DOHH2 (cell line): ENCODE data around the gene BIRC3.
A peak's percentile ranks its signal among the peaks of the same experiment; 100 is the strongest.

Experiments
- H3F3A ChIP-seq: fragments of 200-600 bp; sonication (generic), shearing (Covaris generic); 2 replicates; pipeline ENCODE4 v1.6.0; 2016; ENCODE audit warnings: antibody characterized with exemption, mild to moderate bottlenecking; ENCODE audit not compliant: control insufficient read depth, insufficient read depth
- H3K27ac ChIP-seq: fragments of 200-600 bp; sonication (generic); 2 replicates; pipeline ENCODE4 v1.5.1; 2014; ENCODE audit warnings: low read depth, mild to moderate bottlenecking, low read length, moderate library complexity
- H3K27me3 ChIP-seq: fragments of 200-600 bp; sonication (generic); 2 replicates; pipeline ENCODE4 v1.6.1; 2014; ENCODE audit warnings: mild to moderate bottlenecking, low read length, mixed read lengths; ENCODE audit not compliant: control insufficient read depth
- H3K36me3 ChIP-seq: fragments of 200-600 bp; sonication (generic); 2 replicates; pipeline ENCODE4 v1.6.1; 2014; ENCODE audit warnings: mild to moderate bottlenecking, low read length, moderate library complexity, mixed read lengths; ENCODE audit not compliant: control insufficient read depth
- H3K4me1 ChIP-seq: fragments of 200-600 bp; sonication (generic); 2 replicates; pipeline ENCODE4 v1.6.1; 2014; ENCODE audit warnings: mild to moderate bottlenecking, low read length, mixed read lengths; ENCODE audit not compliant: control insufficient read depth
- H3K4me2 ChIP-seq: fragments of 200-600 bp; sonication (generic); 2 replicates; pipeline ENCODE4 v1.6.0; 2014; ENCODE audit warnings: mild to moderate bottlenecking, low read length, moderate library complexity
- H3K4me3 ChIP-seq: fragments of 200-600 bp; sonication (generic); 2 replicates; pipeline ENCODE4 v1.5.1; 2014; ENCODE audit warnings: mild to moderate bottlenecking, low read length, mixed read lengths
- H3K79me2 ChIP-seq: fragments of 200-600 bp; sonication (generic); 2 replicates; pipeline ENCODE4 v1.6.1; 2014; ENCODE audit warnings: mild to moderate bottlenecking, low read length, mixed read lengths; ENCODE audit not compliant: control insufficient read depth
- H3K9me2 ChIP-seq: fragments of 200-600 bp; sonication (generic); replicated peaks from 2 replicates; pipeline ENCODE4 v1.6.1; 2014; ENCODE audit warnings: mild to moderate bottlenecking, low read length, mixed read lengths; ENCODE audit not compliant: control insufficient read depth
- H3K9me3 ChIP-seq: fragments of 200-600 bp; sonication (generic); 2 replicates; pipeline ENCODE4 v1.6.1; 2014; ENCODE audit warnings: antibody characterized with exemption, low read length, mixed read lengths; ENCODE audit not compliant: control insufficient read depth, insufficient read depth
- H4K20me1 ChIP-seq: fragments of 200-600 bp; sonication (generic); 2 replicates; pipeline ENCODE4 v1.6.0; 2014; ENCODE audit warnings: low read depth, mild to moderate bottlenecking, antibody characterized with exemption, low read length, moderate library complexity; ENCODE audit not compliant: control insufficient read depth, insufficient read depth
- EZH2phosphoT487 ChIP-seq: fragments of 200-600 bp; sonication (generic); IDR thresholded peaks from 2 replicates; pipeline ENCODE4 v1.6.1; 2017; ENCODE audit warnings: borderline replicate concordance, mild to moderate bottlenecking, antibody characterized with exemption, low read length, moderate library complexity, mixed read lengths
- TF ChIP-seq, protein P1 (sequence below): fragments of 200-600 bp; sonication (generic); IDR thresholded peaks from one replicate; pipeline ENCODE4 v1.5.1; 2014; ENCODE audit warnings: antibody characterized with exemption, mild to moderate bottlenecking, low read depth, low read length; ENCODE audit not compliant: poor library complexity, severe bottlenecking

Gene BIRC3

DNA sequence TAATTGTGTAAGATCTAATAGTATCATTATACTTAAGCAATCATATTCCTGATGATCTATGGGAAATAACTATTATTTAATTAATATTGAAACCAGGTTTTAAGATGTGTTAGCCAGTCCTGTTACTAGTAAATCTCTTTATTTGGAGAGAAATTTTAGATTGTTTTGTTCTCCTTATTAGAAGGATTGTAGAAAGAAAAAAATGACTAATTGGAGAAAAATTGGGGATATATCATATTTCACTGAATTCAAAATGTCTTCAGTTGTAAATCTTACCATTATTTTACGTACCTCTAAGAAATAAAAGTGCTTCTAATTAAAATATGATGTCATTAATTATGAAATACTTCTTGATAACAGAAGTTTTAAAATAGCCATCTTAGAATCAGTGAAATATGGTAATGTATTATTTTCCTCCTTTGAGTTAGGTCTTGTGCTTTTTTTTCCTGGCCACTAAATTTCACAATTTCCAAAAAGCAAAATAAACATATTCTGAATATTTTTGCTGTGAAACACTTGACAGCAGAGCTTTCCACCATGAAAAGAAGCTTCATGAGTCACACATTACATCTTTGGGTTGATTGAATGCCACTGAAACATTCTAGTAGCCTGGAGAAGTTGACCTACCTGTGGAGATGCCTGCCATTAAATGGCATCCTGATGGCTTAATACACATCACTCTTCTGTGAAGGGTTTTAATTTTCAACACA is 6.4 kb downstream of the BIRC3 start:
- H3K4me3 ChIP-seq: no peak overlapping the region
- H3K36me3 ChIP-seq: peaks cover 29% of the 10 kb centered on the region
- no peaks in the 10 kb centered on the region for H3K9me2 ChIP-seq
- no peak overlapping the region for H3K27ac ChIP-seq
- TF ChIP-seq EZH2phosphoT487: no peak
- peaks cover 47% of the 10 kb centered on the region for H3K4me1 ChIP-seq
- no peaks in the 10 kb centered on the region for H3K9me3 ChIP-seq
- no peaks in the 10 kb centered on the region for H4K20me1 ChIP-seq
- H3F3A ChIP-seq: no peaks in the 10 kb centered on the region; the same call in none of the 2 replicates
- H3K27me3 ChIP-seq: no peaks in the 10 kb centered on the region
- peaks cover 33% of the 10 kb centered on the region for H3K79me2 ChIP-seq
- no peak overlapping the region for H3K4me2 ChIP-seq

DNA sequence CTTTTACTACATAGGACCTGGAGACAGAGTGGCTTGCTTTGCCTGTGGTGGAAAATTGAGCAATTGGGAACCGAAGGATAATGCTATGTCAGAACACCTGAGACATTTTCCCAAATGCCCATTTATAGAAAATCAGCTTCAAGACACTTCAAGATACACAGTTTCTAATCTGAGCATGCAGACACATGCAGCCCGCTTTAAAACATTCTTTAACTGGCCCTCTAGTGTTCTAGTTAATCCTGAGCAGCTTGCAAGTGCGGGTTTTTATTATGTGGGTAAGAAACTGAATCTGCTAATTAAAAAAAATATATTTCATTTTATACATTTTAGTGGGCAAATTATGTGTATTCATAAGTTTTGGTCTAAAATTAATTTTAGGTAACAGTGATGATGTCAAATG is 7.8 kb downstream of the BIRC3 start:
- H3K9me3 ChIP-seq: no peaks in the 10 kb centered on the region
- H3K27ac ChIP-seq: no peak overlapping the region
- TF ChIP-seq, protein P1, sequence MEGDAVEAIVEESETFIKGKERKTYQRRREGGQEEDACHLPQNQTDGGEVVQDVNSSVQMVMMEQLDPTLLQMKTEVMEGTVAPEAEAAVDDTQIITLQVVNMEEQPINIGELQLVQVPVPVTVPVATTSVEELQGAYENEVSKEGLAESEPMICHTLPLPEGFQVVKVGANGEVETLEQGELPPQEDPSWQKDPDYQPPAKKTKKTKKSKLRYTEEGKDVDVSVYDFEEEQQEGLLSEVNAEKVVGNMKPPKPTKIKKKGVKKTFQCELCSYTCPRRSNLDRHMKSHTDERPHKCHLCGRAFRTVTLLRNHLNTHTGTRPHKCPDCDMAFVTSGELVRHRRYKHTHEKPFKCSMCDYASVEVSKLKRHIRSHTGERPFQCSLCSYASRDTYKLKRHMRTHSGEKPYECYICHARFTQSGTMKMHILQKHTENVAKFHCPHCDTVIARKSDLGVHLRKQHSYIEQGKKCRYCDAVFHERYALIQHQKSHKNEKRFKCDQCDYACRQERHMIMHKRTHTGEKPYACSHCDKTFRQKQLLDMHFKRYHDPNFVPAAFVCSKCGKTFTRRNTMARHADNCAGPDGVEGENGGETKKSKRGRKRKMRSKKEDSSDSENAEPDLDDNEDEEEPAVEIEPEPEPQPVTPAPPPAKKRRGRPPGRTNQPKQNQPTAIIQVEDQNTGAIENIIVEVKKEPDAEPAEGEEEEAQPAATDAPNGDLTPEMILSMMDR: peak; percentile 13
- no peak for TF ChIP-seq EZH2phosphoT487
- no peaks in the 10 kb centered on the region for H4K20me1 ChIP-seq
- H3K79me2 ChIP-seq: peaks cover 23% of the 10 kb centered on the region
- no peaks in the 10 kb centered on the region for H3K9me2 ChIP-seq
- peaks cover 36% of the 10 kb centered on the region for H3K36me3 ChIP-seq
- H3K4me3 ChIP-seq: no peak overlapping the region
- peaks cover 34% of the 10 kb centered on the region for H3K4me1 ChIP-seq
- H3K27me3 ChIP-seq: no peaks in the 10 kb centered on the region
- H3K4me2 ChIP-seq: no peak overlapping the region
- no peaks in the 10 kb centered on the region; the same call in none of the 2 replicates for H3F3A ChIP-seq

DNA sequence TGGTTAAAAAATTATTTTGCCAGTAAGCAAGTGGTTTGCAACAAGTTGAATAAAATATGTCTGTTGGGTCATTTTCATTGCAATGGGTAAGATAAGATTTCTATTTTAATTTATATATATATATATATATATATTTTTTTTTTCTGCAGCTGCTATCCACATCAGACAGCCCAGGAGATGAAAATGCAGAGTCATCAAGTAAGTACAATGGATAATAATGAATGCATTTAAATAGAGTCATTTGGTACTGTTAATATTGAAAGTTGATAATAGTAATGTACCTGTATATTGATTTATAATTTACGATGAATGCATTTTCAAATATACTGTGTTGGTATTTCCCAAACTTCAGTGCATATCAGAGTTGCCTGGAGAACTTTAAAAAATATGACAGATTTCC is 11.5 kb downstream of the BIRC3 start:
- H3F3A ChIP-seq: no peaks in the 10 kb centered on the region; the same call in 1 of the 2 replicates
- H3K4me1 ChIP-seq: peaks cover 7% of the 10 kb centered on the region
- H3K4me3 ChIP-seq: no peak overlapping the region
- no peaks in the 10 kb centered on the region for H3K9me3 ChIP-seq
- H4K20me1 ChIP-seq: no peaks in the 10 kb centered on the region
- no peak overlapping the region for H3K27ac ChIP-seq
- TF ChIP-seq EZH2phosphoT487: no peak
- TF ChIP-seq, protein P1: no peak
- H3K27me3 ChIP-seq: no peaks in the 10 kb centered on the region
- H3K36me3 ChIP-seq: peaks cover 41% of the 10 kb centered on the region
- H3K9me2 ChIP-seq: no peaks in the 10 kb centered on the region
- H3K79me2 ChIP-seq: no peaks in the 10 kb centered on the region; the same call in 1 of the 2 replicates
- H3K4me2 ChIP-seq: no peak overlapping the region

DNA sequence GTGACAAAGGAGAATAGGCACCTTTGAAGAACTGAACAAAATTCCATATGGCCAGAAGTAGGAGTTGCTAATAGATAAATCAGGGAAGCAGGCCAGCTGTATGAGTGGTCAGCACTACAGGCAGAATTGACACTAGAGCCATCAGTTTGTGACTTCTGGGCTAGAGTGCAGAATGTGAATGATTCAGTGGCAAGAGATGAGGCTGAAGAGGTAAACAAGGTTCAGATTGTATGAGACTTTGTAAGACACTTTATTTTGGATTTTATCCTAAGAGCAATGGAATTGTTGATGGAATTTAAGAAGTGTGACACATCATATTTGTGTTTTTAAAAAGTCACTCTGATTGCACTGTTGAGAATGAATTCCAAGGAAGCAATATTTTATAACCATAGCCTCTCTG is 12.9 kb downstream of the BIRC3 start:
- H3K9me2 ChIP-seq: no peaks in the 10 kb centered on the region
- no peaks in the 10 kb centered on the region for H3F3A ChIP-seq
- no peak overlapping the region for H3K4me2 ChIP-seq
- H3K4me3 ChIP-seq: no peak overlapping the region
- TF ChIP-seq EZH2phosphoT487: no peak
- TF ChIP-seq, protein P1: no peak
- H3K27me3 ChIP-seq: no peaks in the 10 kb centered on the region
- no peak overlapping the region for H3K27ac ChIP-seq
- H3K9me3 ChIP-seq: no peaks in the 10 kb centered on the region
- H3K4me1 ChIP-seq: no peaks in the 10 kb centered on the region
- H3K36me3 ChIP-seq: peaks cover 34% of the 10 kb centered on the region
- H3K79me2 ChIP-seq: no peaks in the 10 kb centered on the region
- no peaks in the 10 kb centered on the region for H4K20me1 ChIP-seq
